ENCODE data around the gene CLCN5. TPM values are rescaled to one million over a fixed set of nuclear protein-coding genes. Genes with fewer than 3 reads are reported as not detected.

Gene CLCN5
- total RNA-seq, 1 experiment from 2014 or later: 10.7 TPM

Small RNA genes within 50 kb of the gene (microRNA-seq; reads per million reads assigned to microRNA genes)
- gene MIR188 (ENCODE audit: borderline number of aligned reads) (119 reads per million, percentile 67 among the genes with 10 or more reads in this experiment), gene MIR362 (ENCODE audit: borderline number of aligned reads) (89.8 reads per million, percentile 62 among the genes with 10 or more reads in this experiment), gene MIR500A (ENCODE audit: borderline number of aligned reads) (6.3 reads per million, percentile 18 among the genes with 10 or more reads in this experiment), gene MIR500B (ENCODE audit: borderline number of aligned reads) (not detected), gene MIR501 (ENCODE audit: borderline number of aligned reads) (126 reads per million, percentile 68 among the genes with 10 or more reads in this experiment), gene MIR502 (ENCODE audit: borderline number of aligned reads) (12.2 reads per million, percentile 30 among the genes with 10 or more reads in this experiment), gene MIR532 (ENCODE audit: borderline number of aligned reads) (192 reads per million, percentile 73 among the genes with 10 or more reads in this experiment), gene MIR660 (ENCODE audit: borderline number of aligned reads) (41.6 reads per million, percentile 50 among the genes with 10 or more reads in this experiment)

Other genes with a start within 250 kb of the CLCN5 start
- not detected in 3 replicates for gene PAGE1, start 226.6 kb upstream of the CLCN5 start, total RNA-seq (2021)
- 0.82 to 1.5 TPM in 2 of 3 replicates, not detected in the other for gene PAGE4, start 93.3 kb upstream of the CLCN5 start, total RNA-seq (2021)
- gene USP27X, start 43.1 kb upstream of the CLCN5 start, total RNA-seq (2021): 4.4 to 5.1 TPM (median 4.8 TPM) in 3 replicates